D341Med (cell line): ENCODE measurements around the gene ANO4.

Experiments
- DNase-seq: peaks from one replicate; pipeline ENCODE4 v3.0.0; 2012; ENCODE audit warnings: low spot score

Gene ANO4

DNA sequence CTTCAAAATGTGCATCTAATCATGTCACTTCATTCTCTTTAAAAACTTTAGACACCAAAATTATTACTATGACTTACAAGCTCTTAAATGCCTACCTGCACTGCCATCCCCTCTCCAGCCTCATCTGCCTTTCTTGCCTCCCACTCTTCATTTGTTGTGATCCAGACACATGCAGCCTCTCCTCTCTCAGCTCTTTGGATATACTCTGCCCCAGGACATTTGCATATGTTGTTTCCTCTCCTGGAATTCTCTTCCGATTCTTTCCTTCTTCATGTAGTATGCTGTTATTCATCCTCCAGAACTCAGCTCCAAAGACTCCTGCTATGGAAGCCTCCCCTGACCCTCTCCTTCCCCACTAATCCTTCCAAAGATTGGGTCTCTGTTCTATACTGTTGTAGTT lies 197.6 kb downstream of the ANO4 start:
- no peak for DNase-seq

DNA sequence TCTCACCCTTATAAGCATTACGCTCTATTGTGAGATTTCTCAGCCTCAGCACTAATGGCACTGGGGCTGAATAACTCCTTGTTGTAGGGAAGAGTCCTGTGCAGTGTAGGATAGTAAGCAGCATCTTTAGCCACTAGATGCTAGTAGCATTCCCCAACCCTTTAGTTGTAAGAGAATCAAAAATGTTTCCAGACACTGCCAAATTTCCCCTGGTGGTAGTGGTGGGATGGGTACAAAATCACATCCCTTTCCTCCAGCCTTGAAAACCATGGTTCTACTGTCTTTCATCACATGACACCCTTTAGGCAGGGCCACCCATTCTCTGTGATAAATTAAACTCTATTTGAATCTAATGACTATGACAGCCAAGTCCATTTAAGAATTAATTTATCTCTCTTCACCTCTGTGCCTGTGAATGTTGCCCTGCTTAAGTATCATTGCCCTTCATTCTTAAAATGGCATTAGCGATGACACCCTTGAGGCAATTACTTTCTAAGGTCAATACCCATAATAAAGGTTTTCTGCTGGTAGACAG lies 199.4 kb downstream of the ANO4 start:
- no peak for DNase-seq

DNA sequence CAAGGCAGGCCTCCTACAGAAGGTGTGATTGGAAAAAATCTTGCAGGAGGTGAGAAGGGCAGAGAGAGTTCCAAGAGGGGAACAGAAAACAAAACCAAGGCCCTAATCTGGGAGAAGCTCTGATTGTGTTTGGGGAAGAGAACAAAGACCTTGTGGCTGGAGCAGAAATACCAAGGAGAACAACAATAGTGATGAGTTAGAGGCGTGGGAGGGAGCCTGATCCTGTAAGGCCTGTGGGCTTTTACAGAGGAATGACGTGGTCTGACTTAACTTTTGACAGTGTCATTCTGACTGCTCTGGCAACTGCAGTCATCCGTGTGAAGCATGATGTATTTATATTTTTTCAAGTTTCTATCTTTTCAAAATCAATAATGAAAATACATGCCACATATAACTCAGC lies 200.6 kb downstream of the ANO4 start:
- DNase-seq: no peak

DNA sequence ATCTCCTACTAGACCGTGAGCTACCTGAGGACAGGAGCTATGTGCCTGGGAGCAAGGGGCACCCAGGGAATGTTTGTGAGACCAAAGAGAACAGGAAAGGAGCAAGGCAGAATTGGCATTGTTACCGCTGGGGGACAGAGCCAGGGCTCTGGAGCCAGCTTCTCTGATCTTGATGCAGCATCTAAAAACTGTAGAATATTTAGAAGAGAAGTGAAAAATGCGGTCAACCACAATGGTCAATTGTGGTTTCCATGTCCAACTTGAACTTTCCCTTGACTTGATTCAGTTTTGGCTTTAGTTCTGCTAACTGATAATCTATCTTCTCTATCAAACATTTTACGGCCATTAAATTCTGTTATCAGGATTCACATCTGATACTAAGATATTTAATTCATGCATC lies 201.2 kb downstream of the ANO4 start:
- no peak for DNase-seq

DNA sequence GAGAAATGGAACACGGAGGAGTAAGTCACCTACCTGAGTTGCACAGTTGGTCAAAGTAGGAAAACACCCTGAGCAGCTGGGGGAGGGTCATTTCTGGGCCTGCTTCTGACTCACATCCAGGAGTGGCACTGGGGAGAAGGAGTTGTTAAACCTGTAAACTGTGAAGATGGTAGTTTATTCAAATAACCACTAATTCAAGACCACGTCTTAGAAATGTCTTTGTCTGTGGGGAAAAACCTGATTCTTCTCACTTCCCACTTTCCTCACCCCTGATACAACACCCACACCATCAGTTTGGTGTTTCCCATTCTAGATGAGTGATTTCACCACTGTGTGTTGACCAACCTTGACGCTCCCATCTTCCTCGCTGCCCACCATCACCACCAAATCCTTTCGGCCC lies 207.1 kb downstream of the ANO4 start:
- no peak for DNase-seq

DNA sequence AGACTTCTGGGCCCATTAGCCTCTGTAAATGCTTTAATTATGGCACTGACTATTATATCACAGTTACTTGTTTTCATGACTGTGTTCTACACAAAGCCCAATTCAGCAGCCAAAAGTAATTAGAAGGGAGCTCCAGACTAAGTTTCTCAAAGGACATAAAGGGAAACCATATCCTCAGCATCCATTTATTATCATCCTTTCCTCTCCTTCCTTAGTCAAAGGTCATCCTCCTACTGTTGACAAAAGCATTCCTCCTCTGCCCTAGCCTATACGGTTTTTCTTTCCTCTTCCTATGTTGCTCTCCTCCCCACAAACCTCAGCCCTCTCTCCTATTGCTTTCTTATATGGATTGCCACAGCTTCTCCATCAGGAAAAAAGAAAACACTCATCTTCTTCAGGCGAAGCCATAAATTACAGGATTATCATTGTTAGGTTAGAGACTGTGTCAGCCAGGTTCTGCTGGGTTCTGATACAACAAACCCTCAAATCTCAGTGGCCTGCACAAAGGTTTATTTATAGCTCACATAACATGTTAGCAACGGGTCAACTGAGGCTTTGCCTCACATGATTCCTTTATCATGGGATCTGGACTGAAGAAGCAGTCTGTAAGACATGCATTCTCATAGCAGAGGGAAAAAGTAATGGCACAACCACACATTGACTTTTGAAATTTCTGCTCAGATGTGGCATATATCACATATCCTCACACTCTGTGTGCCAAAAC lies 208.3 kb downstream of the ANO4 start:
- DNase-seq: no peak

DNA sequence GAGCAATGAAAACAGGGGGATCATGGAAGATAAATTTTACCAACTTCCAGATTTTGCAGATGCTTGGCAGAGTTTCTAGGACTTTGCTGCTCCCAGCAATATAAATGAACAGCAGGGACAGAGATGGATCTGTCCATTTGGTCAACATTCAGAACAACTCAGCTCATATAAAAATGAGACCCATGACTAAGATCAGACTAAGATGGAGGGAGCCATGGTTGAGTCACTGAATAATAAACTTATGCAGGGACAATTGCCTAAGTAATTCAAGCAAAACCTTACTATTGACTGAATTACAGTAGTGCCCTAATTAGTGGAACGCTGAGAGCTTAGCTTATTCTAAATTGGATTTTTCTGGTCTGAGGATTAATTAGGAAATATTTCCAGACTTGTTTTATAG lies 210.3 kb downstream of the ANO4 start:
- DNase-seq: no peak

DNA sequence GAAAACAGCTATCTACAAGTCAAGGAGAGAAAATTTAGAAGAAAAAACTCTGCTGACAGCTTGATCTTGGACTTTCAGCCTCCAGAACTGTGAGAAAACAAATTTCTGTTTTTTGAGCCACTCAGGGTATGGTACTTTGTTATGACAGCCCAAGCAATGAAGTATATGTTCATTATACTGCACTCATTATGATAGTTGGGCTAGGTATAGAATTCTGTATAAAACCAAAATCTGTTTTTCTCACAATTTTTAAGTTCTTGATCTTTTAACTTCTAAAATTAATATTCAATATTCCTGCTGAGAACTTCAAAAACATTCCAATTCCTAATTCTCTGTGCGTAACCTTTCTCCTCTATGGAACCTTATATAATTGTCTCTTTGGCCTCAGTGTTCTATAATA lies 214.7 kb downstream of the ANO4 start:
- no peak for DNase-seq

DNA sequence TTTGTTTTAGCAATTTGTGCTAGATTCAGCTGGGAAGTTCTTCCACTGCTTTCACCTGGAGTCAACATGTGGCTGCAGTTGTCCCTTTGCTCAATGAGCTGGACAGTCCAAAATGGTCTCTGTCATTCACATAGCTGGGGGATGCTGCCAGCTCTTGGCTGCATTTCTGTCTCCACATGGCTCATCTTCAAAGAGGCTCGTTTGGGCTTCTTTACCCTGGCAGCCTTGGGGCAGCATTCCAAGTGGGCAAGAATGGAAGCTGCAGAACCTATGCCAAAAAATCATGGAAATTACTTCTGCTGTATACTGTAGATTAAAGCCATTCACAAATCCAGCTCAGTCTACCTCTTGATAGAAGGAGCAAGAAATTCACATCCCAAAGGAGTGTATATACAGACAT lies 216.3 kb downstream of the ANO4 start:
- no peak for DNase-seq

DNA sequence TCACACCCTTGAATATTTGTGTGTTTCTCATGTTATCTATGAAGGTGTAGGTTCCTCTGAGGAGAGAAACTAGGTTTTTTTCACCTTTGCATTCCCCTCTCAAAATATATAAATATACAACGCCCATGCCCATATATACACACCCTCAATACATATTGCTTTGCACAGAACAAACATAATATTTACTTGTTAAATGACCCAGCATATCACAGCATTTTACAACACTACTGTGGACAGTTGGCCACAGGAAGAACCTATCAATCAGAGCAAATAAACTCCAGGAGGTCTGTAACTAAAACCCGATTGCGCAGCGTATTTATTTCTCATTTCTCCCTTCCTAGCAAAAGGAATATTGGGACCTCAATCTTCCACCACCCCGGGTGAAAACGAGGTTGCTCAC lies 219.4 kb downstream of the ANO4 start:
- DNase-seq: no peak

DNA sequence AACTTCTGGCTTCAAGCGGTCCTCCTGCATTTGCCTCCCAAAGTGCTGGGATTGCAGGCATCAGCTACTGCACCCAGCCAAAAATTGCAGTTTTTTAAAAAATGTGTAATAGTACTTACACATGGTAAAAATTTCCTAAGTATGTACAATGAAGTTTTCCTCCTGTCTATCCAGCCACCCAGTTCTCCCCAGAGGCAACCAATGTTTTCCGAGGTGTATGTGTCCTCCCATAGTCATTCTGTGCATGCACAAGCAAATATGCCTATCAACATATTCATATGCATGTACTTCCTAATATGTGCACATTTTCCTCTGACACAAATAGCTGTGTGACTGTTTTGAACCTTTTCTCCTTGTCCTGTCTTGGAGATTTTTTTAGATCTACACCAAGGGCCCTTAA lies 220.5 kb downstream of the ANO4 start:
- no peak for DNase-seq

DNA sequence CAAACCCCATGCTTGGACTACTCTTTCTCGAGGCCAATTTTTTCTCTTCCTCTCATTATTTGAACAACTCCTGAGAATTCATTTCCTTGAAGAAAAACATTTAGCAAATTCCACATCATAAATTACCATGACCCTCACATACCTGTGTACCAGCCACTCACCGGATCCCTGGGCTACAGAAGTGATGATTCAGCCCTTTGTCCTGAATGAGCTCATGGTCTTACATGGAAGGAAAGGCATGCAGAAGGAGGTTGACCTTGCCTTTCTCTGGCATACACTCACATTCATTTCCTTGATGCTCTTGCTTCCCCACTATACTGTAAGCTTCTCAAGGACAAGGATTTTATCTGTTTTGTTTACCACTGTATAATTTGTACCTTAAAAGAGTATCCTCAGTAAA lies 224.0 kb downstream of the ANO4 start:
- no peak for DNase-seq

DNA sequence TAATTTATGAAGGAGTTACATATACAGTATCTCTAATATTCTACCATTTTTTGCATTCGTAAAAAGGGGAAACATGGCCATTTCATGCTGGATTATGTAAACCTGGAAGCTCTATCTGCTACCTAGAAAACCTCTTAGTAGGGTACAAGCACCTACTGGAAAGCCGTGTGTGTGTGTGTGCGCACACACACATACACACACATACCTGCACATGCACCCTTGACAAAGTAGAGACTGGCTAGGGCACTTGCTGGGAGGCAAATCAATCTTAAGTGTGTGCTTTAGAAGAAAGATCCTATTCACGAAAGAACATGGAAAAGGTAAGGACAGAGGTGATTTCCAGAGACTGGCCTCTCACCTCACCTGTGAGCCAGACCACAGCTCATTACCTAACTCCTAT lies 224.6 kb downstream of the ANO4 start:
- DNase-seq: no peak

DNA sequence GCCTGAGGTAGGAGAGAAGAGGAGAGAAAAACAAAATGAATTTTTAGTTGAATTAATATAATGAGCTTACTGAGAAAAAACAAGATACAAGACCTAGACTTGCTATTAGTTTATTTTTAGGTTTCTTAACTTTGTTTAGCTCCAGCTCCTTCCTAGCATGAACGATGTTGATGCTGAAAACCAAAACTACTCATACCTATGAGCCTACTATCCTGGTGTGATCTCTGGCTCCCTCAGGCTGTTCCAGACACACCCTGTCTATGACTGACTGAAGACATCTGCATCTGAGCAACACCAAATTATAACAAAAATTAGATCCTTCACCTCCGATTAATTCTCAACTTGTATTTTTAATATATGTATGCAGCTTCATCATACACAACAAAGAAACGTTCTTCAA lies 225.1 kb downstream of the ANO4 start:
- DNase-seq: no peak

DNA sequence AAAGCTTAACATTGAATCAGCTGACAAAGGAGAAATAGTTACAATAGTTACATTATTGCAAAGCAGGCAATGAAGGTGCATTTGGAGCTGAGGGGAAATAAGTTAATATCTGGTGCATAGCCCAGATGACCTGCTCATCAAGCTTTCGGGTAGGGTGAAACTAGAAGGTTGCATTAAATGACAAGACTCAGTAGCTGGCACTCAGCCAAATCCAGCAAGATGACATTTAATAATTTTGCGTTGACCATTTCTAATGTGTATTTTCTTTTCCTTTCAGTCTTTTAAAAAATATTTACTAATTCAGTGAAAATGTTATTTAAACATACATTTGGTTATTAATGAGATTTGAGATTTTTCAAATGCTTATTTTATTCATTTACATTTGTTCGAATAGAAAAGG lies 226.9 kb downstream of the ANO4 start:
- no peak for DNase-seq

DNA sequence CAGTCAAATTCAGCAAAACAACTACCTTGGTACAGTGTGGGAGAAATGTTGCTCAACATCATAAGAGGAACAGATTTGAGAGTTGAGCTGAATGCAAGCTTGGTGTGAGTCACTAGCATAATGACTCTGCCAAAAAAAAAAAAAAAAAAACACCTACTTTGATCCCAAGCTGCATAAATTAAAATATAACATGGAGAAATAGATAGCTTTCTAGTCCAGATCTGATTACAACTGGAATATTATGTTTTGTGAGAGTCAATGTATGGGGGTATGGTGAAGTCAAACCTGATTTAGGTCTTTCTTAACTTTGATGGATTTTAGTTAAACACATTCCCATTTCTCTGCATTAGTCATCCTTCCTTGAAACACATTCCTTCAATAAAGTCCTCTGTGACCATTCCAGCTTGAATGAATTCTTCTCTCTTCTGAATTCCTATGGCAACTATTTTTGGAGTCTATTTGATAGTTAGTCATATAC lies 227.4 kb downstream of the ANO4 start:
- no peak for DNase-seq

DNA sequence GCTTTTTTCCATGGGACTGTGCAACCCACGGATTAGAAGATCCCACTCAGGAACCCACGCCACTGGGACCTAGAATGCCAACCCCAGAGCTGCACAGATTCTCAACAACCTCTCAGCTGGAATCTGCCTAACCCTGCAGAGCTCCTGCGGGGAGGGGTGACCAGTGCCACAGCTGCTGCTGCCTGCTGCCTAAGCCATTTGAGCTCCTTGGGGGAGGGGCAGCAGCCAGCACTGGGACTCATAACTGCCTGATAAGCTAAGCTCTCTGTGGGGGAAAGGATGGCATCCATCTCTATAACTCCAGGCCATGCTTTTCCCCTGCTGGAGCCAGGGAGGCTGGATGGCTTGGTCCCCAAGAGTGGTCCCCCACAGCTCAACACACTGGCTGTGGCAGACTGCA lies 232.6 kb downstream of the ANO4 start:
- DNase-seq: no peak

DNA sequence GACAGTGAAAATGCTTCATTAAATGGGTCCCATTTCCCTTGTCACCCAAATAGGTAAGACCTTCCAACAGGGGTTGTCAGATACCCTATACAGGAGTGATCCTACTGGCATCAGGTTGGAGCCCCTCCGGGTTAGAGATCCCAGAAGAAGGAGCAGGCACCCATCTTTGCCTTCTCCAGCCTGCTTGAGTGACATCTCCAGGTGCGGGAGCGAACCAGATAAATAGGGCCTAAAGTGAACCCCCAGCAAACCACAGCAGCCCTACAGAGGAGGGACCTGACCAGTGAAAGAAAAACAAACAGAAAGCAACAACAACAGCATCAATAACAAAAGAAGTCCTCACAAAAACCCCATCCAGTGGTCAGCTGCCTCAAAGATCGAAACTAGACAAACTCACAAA lies 233.2 kb downstream of the ANO4 start:
- DNase-seq: no peak

DNA sequence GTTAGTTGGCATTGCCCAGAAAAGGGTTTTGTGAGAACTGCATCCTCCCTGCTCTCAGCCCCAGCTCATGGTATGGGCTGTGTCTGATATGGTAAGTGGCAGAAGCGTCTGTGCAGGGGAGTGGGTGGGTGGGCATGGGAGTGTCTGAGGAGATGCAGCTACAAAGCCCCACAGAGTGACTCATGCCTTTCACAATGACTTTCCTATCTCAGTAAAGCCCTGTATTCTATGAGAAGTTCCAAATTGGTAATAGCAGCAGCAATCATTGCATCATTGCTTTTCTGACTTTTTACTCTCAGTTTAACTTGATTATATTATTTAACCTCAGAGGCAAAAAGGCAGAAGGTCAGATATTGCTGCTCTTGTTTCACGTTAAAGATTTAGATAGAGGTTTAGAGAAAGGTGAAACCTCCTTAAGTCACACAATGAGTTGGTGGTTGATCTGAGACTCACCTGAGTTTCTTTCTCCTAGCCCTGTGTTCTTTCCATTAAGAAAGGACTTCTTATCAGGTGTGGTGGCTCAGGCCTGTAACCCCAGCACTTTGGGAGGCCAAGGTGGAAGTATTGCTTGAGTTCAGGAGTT lies 243.8 kb downstream of the ANO4 start:
- no peak for DNase-seq

DNA sequence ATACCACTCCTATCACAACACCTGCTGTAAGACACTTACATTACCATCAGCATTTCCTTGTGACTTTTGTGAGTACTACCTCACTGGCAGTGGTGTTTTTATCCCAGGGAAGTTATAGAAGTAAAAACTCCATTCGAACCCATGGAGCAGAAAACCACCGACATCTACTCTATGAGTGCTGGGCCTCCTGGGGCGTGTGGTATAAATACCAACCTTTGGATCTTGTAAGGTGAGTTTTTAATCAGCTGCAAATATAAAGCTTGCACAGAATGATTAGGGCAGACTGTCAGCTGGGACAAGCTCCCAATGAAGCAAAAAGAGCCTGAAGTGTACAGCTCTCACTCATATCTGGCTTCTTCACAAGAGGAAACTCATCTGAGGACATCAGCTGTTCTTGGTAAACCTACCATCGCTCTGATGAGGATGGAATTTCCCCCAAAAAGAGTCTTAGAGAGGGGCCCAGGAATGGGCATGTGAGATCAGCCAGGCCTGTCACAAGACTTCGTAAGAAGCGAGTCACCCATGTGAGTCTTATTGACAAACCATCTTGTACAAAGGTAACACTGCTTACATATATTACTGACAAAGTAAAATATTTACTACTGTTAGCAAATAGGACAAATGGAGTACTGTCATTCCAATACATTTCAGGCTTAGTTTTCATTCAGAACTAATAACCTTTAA lies 245.4 kb downstream of the ANO4 start:
- no peak for DNase-seq

DNA sequence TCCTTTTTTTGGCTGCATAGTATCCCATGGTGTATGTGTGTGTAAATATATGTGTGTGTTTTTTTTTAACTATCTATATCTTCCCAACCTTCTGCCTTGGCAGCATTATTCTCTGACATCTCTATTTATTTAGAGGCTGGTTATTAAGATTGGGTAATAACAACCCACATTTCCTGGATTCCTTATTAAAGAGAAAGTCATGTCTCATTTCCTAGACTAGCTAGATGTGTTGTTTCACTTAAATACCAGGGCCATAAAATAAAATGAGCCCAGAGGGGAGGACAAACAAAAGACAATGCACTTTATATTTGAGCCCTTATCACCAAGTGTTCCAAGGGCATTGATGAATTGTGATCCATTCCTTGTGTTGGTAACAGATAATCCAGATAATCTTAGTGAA lies 246.4 kb downstream of the ANO4 start:
- DNase-seq: no peak

DNA sequence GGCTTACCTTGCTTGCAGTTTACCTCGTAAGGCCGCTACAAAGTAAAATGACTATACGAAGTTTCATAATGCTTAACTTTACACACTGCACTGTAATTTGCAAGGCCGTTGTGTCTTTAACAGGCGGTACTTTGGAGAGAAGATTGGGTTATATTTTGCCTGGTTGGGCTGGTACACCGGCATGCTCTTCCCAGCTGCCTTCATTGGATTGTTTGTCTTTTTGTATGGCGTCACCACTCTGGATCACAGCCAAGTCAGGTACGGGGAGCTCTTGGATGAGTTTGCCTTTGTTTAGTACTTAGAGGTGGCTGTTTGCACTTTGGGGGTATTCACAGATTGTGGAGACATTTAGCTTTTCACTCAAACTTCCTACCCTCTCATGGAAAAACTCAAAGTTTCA lies 247.6 kb downstream of the ANO4 start:
- DNase-seq: no peak

DNA sequence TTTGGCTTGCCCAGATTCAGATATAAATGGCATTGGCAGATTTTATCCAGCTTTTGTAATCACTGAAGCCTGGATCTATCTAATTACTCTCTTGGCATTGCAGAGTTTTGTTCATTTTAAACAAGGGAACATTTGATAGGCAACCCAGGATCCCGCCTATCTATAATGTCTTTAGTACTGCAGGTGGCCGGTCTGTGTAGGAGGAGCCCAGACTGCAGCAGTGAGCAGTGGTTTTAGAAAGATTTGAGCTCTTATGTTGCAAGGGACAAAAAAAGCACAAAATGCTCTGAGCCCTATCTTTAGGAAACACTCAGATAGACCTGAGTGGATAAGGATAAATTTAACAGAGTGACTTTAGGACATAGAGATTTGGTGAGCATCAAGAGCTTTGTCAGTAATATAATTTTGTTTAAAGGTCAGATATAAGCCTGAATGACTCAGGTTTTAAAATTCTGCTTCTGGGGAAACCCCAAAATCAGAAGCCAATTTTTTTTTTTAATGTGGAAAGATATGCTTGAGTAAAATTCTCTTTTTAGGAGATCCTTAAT lies 250.0 kb downstream of the ANO4 start:
- DNase-seq: no peak
